GM19452 (cell line): ENCODE results near the gene CIPC.
A peak's percentile ranks its signal among the peaks of the same experiment; 100 is the strongest.

Source experiments
- ATAC-seq: cut with Tn5 transposase; IDR thresholded peaks from one replicate; pipeline ENCODE4 v1.9.1; 2021; ENCODE audit not compliant: unreplicated experiment

The CIPC gene, protein sequence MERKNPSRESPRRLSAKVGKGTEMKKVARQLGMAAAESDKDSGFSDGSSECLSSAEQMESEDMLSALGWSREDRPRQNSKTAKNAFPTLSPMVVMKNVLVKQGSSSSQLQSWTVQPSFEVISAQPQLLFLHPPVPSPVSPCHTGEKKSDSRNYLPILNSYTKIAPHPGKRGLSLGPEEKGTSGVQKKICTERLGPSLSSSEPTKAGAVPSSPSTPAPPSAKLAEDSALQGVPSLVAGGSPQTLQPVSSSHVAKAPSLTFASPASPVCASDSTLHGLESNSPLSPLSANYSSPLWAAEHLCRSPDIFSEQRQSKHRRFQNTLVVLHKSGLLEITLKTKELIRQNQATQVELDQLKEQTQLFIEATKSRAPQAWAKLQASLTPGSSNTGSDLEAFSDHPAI

DNA sequence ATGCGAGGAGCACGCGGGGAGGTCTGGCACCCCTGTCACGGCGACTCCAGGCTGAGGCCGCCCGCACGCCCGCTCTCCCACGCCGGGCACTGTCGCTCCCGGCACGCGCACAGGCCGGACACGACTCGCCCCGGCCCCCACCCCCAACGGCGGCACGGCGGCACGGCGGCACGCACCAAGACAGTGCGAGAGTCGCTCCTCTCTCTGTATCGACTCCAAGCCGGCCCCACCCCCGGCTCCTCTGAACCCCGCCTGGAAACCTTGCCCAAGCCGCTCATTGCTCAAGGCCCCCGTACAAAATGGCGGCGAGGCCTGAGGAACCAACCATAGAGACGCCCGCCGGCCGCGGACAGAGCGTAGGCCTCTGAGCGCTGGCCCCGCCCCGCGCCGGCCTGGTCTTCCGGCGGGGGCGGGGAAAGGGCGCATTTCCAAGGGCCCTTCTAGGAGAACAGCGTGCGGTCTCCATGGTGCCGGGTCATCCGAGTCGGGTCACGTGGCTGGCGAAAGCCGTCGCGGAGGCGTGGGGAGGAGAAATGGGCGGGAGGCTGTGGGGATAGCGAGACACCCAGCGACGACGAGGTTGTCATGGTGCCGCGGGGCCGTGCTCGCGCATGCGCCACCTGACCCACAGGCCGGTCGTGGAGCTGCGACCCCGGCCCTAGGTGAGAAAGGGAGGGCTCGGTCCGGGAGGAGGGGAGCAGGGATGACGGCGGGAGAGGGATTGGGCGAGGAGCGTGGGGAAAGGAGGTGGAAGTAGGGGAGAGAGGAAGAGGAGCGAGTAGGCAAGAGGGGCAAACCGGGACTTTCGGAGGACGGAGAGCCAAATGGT is at the start of gene CIPC:
CIPC (plus strand) TSS at position 559 of the 829 bp plus-strand sequence. CDS start 7,451 bp downstream, outside the sequence.
- ATAC-seq, result peak; percentile 82

DNA sequence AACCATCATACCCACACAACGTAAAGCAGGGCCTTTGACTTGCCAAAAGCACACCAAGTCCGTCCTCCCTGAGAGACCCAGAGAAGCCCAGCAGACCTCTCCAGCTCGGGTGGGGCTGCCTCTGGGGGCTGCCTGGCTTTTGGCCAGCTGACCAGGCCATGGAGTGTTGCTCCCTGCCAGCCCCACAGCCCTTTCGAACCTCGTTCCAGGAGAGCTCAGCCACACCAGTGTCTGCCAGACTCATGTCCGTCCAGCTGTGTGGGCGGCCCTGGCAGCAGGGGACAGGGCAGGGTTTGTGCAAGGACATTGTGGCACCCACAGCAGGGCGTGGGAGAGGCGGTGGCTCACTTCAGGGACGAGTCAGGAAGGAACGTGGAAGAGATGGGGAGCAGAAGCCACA is 46.9 kb upstream of the CIPC start:
- ATAC-seq, result no peak

DNA sequence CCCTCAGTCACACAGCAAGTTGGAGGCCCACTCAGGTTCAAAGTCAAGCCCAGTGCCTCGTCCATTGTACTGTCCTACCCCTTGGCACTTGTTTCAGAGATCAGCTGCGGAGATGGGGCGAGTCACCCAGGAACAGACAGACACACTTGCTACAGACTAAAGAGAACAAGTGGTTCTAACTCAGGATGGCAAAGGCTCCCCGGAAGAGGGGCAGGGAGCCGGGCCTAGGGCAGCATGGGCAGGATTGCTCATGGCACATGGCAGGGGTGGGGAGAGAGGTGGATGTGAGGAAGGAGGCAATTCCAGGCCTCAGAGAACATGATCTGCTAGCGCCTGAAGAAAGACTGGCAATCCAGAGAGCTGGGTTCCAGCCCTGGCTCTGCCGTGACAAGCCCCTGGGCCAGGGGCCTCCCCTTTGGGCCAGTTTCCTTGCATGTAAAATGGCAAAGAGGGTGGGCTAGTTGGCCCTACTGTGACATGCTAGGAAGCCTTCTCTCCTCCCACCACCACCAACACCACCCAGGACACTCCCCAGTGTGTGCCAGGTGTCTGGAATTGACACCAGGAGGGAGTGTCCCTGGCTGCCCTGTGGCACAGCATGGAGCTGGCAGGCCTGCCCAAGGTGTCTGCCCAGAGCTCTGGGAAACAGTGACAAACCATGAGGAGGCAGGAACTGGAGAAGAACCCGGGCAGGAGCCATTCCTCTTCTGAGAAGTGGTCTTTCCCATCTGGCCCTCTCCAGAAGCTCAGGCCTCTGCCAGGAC is 45.6 kb upstream of the CIPC start:
- ATAC-seq, result no peak

DNA sequence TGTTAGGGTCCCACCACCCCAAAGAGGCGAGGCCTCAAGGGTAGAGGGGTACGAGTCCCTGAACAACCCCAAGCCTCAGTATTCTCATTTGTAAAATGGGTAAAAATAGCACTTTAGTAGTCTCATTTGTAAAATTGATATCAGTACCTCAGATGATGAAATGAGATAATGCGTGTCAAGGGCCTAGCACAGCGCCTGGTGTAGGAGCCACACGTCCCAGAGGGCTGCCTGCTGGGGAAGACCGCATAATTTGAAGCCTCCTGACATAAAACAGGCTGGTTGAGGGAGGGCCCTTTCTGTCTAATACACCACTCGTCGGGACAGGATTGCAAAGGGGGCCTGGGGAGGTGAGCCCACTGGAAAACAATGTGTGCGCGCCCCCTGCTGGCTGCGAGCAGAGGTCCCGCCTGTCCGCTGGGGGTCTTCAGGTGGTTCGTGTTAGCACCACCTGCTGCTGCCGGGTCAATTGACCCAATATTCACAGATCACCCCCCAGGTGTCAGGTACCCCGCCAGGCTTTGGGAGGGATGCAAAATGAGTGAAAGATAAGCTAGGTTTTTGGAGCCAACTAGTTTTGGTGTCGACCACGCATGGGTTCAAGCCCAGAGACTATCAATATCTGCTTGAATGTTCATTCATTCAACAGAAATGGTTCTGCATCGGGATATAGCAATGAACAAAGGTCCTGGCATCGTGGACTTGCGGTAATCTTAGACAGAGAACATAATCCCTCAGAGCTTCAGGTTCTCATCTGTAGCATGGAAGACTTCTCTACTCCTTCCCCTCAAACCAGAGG is 44.8 kb upstream of the CIPC start:
- peak; percentile 72 for ATAC-seq

DNA sequence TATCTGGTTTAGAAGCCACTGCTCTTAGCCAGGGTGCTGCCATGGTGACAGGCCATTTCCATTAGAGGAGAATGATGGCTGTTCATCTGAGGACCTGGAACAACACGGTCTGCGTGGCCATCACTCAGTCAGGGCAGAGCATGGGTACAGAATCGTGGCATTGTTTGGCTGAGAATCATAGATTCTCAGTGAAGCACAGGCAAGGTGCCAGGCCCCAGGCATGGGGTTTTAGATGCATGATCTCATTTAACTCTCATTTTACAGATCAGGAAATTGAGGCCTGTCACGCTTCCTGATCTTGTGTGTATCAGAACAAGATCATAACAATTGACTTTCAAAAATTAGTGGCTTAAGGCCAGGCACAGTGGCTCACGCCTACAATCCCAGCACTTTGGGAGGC is 42.8 kb upstream of the CIPC start:
- ATAC-seq, result no peak

DNA sequence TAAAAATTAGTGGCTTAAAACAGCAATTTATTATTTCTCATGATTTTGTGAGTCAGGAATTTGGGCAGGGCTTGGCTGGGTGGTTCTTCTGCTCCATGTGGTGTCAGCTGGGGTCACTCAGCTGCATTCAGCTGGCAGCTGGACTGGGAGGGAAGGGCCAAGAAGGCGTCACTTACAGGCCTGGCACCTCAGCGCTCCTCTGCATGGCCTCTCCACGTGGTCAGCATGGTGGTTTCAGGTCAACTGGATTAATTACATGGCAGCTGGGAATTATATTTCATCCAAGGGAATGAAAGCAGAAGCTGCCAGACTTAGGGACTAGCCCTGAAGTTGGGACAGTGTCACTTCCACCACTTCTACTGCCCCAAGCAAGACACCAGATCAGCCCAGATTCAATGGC is 42.1 kb upstream of the CIPC start:
- ATAC-seq, result no peak

DNA sequence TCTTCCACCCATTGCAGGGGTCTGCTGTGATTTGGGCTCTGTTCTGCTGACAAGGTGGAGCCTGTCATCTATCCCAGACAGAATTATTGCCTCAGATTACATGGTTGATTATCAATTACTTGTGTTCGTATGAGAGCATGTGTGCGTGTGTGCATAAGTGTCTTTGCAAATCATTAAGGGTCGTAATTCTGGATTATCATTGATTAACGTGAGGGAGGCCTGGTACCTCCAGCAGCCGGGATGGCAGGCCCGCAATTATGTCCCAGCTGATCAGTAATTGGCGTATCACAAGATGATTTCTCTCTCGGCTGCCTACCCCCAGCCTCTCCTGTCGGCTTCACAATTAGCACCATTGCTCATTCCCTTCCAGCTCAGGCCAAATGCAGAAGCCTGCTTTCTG is 39.9 kb upstream of the CIPC start:
- ATAC-seq, result no peak

DNA sequence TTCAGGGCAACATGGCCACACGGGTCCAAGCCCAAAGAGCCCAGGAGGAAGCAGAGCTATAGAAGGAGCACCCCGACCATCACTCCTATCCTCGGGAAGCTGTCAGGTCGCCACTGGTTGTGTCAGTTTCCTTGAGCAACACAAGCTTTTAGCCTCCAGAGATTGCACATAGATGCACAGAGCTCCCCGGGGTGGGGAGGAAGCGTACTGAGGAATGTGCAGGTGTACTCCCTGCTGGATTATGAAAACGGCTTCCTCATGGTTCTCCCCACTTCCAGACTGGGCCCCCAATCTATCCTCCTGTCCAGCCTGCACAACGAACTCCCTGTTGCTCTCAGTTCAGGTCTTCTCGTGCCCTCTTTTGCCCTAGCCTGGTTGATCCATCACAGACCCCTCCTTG is 39.3 kb upstream of the CIPC start:
- ATAC-seq, result no peak

DNA sequence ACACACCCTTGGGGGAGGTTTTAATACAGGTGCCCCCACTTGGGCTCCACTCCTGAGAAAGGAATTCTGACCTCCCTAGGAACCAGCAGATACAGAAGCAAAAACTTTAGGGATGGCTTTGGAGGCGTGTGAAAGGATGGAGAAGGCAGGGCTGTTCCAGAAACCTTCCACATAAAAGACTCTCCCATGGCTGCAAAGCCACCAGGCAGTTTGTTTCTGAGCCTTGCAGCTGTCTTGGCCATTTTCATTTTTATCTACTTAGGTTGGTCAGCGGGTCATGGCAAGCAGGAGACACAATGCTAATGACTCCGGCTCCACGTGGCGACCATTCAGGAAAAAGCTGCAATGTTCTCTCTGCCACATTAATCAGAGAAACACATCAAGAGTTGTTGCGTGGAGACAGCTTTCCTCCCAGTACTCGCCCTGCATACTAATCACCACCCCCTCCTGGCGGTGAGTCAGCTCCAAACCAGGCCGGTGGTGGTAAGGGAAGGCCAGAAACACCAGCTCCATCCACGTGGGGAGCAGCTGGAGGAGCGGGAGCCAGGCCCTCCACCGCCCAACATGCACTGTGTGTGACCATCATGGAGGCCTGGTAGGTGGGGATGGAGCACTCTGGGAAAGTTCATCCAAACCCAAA is 38.7 kb upstream of the CIPC start:
- ATAC-seq, result no peak

DNA sequence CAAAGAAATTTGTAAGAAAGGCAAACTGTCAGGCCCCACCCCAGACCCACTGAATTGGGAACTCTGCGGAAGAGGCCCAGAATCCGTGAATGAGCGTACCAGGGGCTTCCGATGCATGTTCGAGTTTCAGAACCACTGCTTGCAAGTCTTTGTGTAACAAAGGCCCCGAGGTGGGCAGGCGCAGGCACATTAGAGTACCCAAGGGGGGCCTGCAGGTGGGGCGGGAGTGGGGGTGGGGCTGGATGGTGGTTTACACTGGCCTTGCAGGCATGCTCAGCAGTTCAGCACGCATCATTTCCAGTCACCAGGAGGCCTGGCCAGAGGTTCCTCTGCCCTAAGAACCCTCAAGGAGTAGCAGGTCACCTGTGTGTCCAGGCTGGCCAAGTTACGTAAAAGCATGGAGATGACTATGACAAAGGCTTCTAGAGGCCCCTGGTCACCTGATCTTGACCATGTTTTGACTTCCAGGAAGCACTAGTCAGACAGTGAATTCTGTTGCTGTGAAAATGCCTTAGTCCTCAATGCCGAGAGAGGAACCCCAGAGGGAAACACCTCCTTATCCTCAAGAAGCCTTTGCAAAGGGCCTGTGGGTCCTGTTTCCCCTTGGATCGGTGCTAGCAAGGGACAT is 36.3 kb upstream of the CIPC start:
- no peak for ATAC-seq

DNA sequence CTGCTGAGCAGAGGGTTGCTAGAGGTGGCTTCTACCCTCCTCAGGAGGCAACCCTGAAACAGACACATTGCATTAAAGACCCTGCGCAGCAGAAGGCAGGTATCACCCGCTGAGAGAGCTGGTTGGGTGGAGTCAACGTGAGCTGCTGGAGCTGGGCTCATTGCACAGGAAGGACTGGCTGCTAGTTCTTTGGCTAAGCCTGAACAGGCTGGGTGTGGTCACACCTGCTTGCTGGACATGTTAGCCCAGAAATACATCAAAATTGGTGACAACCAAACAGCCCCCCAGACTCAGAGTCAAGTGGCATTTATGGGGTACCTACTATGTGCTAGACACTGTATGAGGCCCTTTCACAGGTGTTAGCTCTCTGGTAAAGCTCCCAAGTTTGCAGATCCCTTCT is 35.8 kb upstream of the CIPC start:
- ATAC-seq, result no peak

DNA sequence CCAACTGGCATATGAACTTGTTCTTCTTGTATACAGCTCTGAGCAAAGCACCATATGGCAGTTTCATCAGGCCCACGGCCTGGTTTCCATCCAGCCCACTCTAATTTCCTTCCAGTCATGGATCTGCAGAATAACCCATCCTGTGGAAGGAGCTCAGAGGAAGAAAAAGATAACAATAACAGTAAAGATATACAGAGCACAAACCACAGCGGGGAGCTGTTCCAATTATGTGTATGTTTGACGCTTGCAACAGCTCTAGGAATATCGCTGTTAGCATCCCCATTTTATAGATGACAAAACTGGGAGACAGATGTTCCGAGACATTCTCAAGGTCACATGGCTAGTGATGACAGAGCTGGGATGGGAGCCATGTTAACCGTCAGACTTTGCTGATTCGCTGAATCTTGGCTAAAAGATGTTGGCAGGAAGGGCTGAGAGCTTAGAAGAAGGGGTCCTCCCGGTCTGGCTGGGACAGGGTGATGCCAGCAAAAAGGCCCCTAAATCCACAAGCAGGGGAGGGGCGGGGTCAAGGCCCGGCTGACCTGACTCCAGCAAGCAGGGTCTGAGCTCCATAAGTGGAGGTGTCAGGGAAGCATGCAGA is 34.4 kb upstream of the CIPC start:
- ATAC-seq, result no peak

DNA sequence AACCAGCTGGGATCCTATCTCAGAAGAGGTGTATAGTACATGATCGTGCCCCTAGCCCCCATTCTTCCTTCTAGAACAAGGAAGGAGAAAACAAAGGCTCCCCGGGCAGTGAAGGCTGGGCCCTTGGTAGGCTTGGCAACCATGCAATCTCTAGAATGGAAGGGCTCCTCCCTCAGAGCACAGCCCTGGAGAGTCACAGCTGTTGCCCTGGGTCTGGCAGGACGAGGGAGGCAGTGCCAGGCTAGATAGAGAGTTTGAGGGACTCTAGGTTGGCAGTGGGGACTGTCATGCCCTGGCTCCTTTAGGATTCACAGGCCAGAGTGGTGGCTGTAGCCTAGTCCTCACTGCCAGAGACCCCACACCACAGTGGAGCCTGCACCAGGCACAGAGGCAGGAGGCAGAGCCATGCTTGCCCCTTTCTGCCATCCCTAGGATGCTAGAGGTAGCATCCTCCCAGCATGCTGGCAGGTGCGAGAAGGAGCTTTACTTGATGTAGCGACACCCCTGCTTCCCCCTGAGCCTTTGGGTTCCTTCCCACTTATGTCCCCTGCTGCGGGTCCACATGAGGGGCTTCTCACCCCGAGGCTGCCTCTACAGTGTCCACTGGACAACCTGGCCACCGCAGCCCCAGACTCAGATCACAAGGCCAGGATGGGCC is 33.4 kb upstream of the CIPC start:
- ATAC-seq, result no peak

DNA sequence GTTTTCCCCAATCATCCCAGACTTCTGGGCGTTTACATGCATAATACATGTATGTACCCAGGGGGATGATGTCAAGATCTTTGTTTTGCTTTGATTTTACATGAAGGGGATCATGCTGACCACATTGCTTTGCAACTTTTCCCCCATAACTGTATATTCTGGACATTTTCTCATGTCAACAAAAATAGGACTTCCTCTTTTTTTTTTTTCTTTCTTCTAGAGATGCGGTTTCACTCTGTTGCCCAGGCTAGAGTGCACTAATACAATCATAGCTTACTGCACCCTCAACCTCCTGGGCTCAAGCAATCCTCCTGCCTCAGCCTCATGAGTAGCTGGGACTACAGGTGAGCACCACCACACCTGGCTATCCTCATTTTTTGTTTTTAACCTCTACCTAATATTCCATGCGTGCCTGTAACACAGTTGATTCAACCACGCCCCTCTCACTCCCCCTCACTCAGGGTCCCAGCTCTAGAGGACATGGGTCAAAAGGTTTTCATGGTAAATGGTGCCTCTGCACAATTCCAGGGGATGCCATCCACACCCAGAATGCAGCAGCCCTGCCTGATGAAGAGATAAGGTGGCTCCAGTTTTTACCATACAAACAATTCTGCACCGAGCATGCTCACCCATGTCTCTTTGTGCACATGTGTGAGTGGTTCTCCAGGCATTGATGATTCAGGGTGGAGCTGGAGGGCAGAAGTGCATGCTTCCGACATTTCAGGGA is 32.0 kb upstream of the CIPC start:
- ATAC-seq, result no peak

DNA sequence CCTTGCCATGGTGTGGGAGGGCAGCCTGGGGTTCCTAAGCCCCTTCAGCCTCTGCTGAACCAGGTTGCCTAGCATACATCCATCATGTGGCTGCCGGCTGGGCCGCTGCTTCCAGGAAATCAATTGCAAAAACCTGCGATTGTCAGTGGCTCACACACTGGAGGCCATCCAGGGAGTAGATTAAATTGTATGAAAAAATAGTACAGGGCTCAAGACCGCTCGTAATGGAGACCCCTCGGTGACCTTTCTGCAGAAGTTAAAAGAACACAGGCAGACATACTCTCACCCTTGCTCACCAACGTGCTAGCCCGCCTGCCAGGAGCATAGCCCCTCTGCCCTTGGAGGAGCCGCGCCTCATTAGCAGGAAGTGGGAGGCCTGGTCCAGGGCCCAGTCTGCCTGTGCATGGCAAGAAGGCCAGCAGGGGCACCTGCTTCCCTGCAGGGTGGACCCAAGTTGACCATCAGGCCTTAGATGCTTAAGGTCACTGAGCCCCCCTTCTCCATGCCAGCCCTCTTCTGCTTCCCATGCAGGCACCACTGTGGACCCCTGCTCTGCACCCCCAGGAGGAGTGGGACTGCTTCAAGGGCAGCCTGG is 31.4 kb upstream of the CIPC start:
- no peak for ATAC-seq

DNA sequence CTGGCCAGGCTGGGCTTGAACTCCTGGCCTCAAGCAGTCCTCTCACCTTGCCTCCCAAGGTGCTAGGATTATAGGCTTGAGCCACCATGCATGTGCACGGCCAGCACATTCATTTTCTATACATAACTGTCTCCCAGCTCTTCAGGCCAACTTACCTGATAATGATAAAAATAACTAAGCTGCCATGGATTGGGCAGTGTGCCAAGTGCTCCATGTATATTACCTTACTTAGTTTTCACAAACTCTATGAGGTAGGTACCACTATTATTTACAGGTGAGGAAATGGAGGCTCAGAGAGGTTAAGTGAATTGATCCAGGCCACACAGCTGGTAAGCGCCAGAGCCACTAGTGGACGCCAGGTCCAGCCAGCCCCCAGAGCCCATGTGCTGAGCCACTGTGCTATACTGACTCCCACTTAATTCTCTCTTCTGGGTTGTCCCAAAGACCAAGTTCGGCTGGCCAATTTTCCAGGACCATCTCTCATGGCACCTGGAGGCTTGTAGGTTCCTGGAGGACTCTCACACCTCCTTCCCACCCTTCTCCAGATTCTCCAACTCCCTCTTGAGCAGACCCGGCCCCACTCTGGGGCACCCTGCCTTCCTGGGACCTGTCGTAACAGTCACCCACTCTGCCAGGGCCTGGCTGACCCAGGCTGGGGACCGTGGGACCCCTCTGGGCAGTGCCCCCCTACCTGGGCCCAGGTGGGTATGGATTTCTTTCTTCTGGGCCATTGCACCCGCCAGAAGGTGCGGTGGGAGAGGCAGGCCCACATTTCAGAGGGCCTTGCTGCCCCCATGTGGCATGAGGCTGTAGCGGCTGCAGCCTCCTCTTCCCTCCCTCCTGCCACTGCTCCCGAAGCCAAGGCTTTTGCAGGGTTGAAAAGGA is 30.2 kb upstream of the CIPC start:
- no peak for ATAC-seq
